Activated B cell treated with CpG ODN at 0.5 μM for 24 hours (primary cell): ENCODE measurements around the gene RFC2. TPM values are rescaled to one million over a fixed set of nuclear protein-coding genes. Genes with fewer than 3 reads are reported as not detected.

Source experiments
- ATAC-seq: fragments of 200-7000 bp; cut with Tn5 transposase; one replicate; pipeline ENCODE4 v1.10.0; 2021; ENCODE audit warnings: low read depth, mild to moderate bottlenecking, moderate library complexity
- CTCF ChIA-PET: fragments of 350-600 bp; sonication (Branson Sonifier 250); formaldehyde crosslinking; loops from one replicate; lab custom pipeline; 2021; ENCODE audit warnings: antibody characterized with exemption; lab: Charles Lee
- POLR2A ChIA-PET: fragments of 350-600 bp; sonication (Branson Sonifier 250); formaldehyde crosslinking; loops from one replicate; lab custom pipeline; 2021; ENCODE audit warnings: antibody characterized with exemption; lab: Charles Lee
- DNase-seq: peaks from one replicate; pipeline ENCODE4 v3.0.0; 2022
- H3K27ac Mint-ChIP-seq: one replicate; pipeline ENCODE4 v1.8.0; 2020; ENCODE audit warnings: mixed read lengths
- H3K27me3 Mint-ChIP-seq: one replicate; pipeline ENCODE4 v1.8.0; 2021; ENCODE audit warnings: mixed read lengths
- H3K36me3 Mint-ChIP-seq: one replicate; pipeline ENCODE4 v1.8.0; 2021; ENCODE audit warnings: low read depth, mixed read lengths
- H3K4me1 Mint-ChIP-seq: one replicate; pipeline ENCODE4 v1.8.0; 2021; ENCODE audit warnings: mixed read lengths
- H3K4me3 Mint-ChIP-seq: one replicate; pipeline ENCODE4 v1.8.0; 2020; ENCODE audit warnings: mild to moderate bottlenecking, mixed read lengths
- H3K9me3 Mint-ChIP-seq: one replicate; pipeline ENCODE4 v1.8.0; 2020; ENCODE audit warnings: mixed read lengths
- CTCF ChIP-seq: fragments of 200-600 bp; IDR thresholded peaks from one replicate; pipeline ENCODE4 v1.8.0; 2022; ENCODE audit warnings: antibody characterized with exemption, mild to moderate bottlenecking
- intact Hi-C: fragments of 100-400 bp; cut with micrococcal nuclease; formaldehyde crosslinking; loops from one replicate; pipeline ENCODE4 v1.15.1; 2024
- total RNA-seq: library from RNA; stranded (reverse); gene quantifications from 2 replicates; pipeline ENCODE4 v1.2.3, GENCODE V29; 2022

RFC2 gene
- total RNA-seq, 1 donor from 2014 or later: 44.0 TPM

- no peaks in the 10 kb centered on the region for H3K27me3 Mint-ChIP-seq
- TF ChIP-seq CTCF: no peak
- H3K36me3 Mint-ChIP-seq: peaks cover 64% of the 10 kb centered on the region
- peak overlapping the region; percentile 4 for H3K27ac Mint-ChIP-seq
- peaks cover 88% of the 10 kb centered on the region for H3K4me1 Mint-ChIP-seq
- POLR2A ChIA-PET: interaction anchor here (0.7 to 2.0 kb wide), 5 partner anchors 8 to 114 kb away, joined by 4 to 8 read pairs (median 5); partner anchors contain the start of gene LIMK1
- no peak overlapping the region for H3K4me3 Mint-ChIP-seq
- CTCF ChIA-PET: interaction anchor here (1.0 to 2.6 kb wide), 7 partner anchors 8 to 218 kb away, joined by 4 to 21 read pairs (median 6); partner anchors contain the start of gene EIF4H
- H3K9me3 Mint-ChIP-seq: no peaks in the 10 kb centered on the region
- intact Hi-C loops: loop anchor here (1.0 kb wide), 2 partner anchors 9 to 115 kb away; partner anchors contain the start of gene EIF4H
- DNase-seq: no peak
- ATAC-seq: no peak
Observed at GRCh38 chr7:74183142-74183541, 71.1 kb downstream of the RFC2 start.

- ChIA-PET POLR2A (interaction anchor here (0.8 to 2.0 kb wide), 3 partner anchors 7 to 113 kb away, joined by 5 to 9 read pairs (median 8); no protein-coding TSS in a partner anchor), CTCF (interaction anchor here (1.3 to 2.6 kb wide), 4 partner anchors 24 to 218 kb away, joined by 4 to 21 read pairs (median 11); no protein-coding TSS in a partner anchor)
- H3K4me1 Mint-ChIP-seq: peaks cover 92% of the 10 kb centered on the region
- ATAC-seq (no peak), DNase-seq (no peak)
- no peaks in the 10 kb centered on the region for H3K9me3 Mint-ChIP-seq
- H3K4me3 Mint-ChIP-seq: no peak overlapping the region
- peak overlapping the region; percentile 4 for H3K27ac Mint-ChIP-seq
- no peak for TF ChIP-seq CTCF
- intact Hi-C loops: loop anchor here (1.0 kb wide), 2 partner anchors 8 to 114 kb away; partner anchors contain the start of gene EIF4H
- H3K27me3 Mint-ChIP-seq: no peaks in the 10 kb centered on the region
- peaks cover 63% of the 10 kb centered on the region for H3K36me3 Mint-ChIP-seq
Observed at GRCh38 chr7:74182453-74183090, 71.6 kb downstream of the RFC2 start.

GRCh38 chr7:74181821-74182220 lies 72.4 kb downstream of the RFC2 start:
- no peak for DNase-seq
- no peak overlapping the region for H3K4me3 Mint-ChIP-seq
- intact Hi-C loops: no loop called here
- peaks cover 61% of the 10 kb centered on the region for H3K36me3 Mint-ChIP-seq
- TF ChIP-seq CTCF: no peak
- no peak overlapping the region for H3K27ac Mint-ChIP-seq
- no peak for ATAC-seq
- peaks cover 91% of the 10 kb centered on the region for H3K4me1 Mint-ChIP-seq
- no peaks in the 10 kb centered on the region for H3K9me3 Mint-ChIP-seq
- no peaks in the 10 kb centered on the region for H3K27me3 Mint-ChIP-seq
- ChIA-PET POLR2A (no interaction called here), CTCF (interaction anchor here (1.3 to 2.6 kb wide), 3 partner anchors 25 to 219 kb away, joined by 4 to 21 read pairs (median 16); no protein-coding TSS in a partner anchor)

Other genes starting within 250 kb of the RFC2 start
- not detected in 2 replicates for gene ELN, start 226.2 kb downstream of the RFC2 start, total RNA-seq
- gene LIMK1, start 170.6 kb downstream of the RFC2 start, total RNA-seq: 59.6 and 62.7 TPM in 2 replicates
- 263 and 280 TPM in 2 replicates for gene EIF4H, start 80.0 kb downstream of the RFC2 start, total RNA-seq
- gene LAT2, start 44.4 kb downstream of the RFC2 start, total RNA-seq: 291 and 329 TPM in 2 replicates
- gene CLIP2, start 35.0 kb upstream of the RFC2 start, total RNA-seq: 60.4 and 61.7 TPM in 2 replicates
- gene GTF2IRD1, start 199.5 kb upstream of the RFC2 start, total RNA-seq: 0.67 and 1.6 TPM in 2 replicates